Endodermal cell (in vitro differentiated cells): ENCODE measurements around the gene HPD. TPM values are rescaled to one million over a fixed set of nuclear protein-coding genes. Genes with fewer than 3 reads are reported as not detected.

Experiments
- DNase-seq: peaks from one replicate; pipeline ENCODE4 v3.0.0-alpha.2; 2017
- H3K27ac ChIP-seq: 2 replicates; pipeline ENCODE4 v1.5.1; 2013; ENCODE audit warnings: mild to moderate bottlenecking, low read depth, low read length, moderate library complexity
- H3K27me3 ChIP-seq: 2 replicates; pipeline ENCODE4 v1.6.1; 2013; ENCODE audit warnings: mild to moderate bottlenecking, low read length, moderate library complexity; ENCODE audit not compliant: insufficient read depth, control insufficient read depth, poor library complexity, severe bottlenecking
- H3K36me3 ChIP-seq: 2 replicates; pipeline ENCODE4 v1.7.0; 2013; ENCODE audit warnings: mild to moderate bottlenecking, low read length, moderate library complexity; ENCODE audit not compliant: control insufficient read depth, insufficient read depth
- H3K4me1 ChIP-seq: one replicate; pipeline ENCODE4 v1.7.0; 2013; ENCODE audit warnings: low read length; ENCODE audit not compliant: control insufficient read depth, insufficient read depth
- H3K4me3 ChIP-seq: 2 replicates; pipeline ENCODE4 v1.5.1; 2013; ENCODE audit warnings: mild to moderate bottlenecking, low read length, moderate library complexity
- H3K9ac ChIP-seq: 2 replicates; pipeline ENCODE4 v1.6.1; 2013; ENCODE audit warnings: mild to moderate bottlenecking, low read length, moderate library complexity; ENCODE audit not compliant: poor library complexity, severe bottlenecking; ENCODE audit errors: extremely low read depth
- H3K9me3 ChIP-seq: 2 replicates; pipeline ENCODE4 v1.6.1; 2013; ENCODE audit warnings: mild to moderate bottlenecking, low read length, moderate library complexity; ENCODE audit not compliant: control insufficient read depth
- H3K27ac Mint-ChIP-seq: 2 replicates; pipeline ENCODE4 v1.8.0; 2020; ENCODE audit warnings: mixed read lengths
- H3K27me3 Mint-ChIP-seq: 2 replicates; pipeline ENCODE4 v1.8.0; 2021; ENCODE audit warnings: mild to moderate bottlenecking, mixed read lengths; ENCODE audit not compliant: insufficient read depth
- H3K36me3 Mint-ChIP-seq: 2 replicates; pipeline ENCODE4 v1.8.0; 2020; ENCODE audit warnings: low read depth, mixed read lengths
- H3K4me1 Mint-ChIP-seq: 2 replicates; pipeline ENCODE4 v1.8.0; 2020; ENCODE audit warnings: mixed read lengths
- H3K4me3 Mint-ChIP-seq: 2 replicates; pipeline ENCODE4 v1.8.0; 2020; ENCODE audit warnings: mild to moderate bottlenecking, moderate library complexity, mixed read lengths
- H3K9me3 Mint-ChIP-seq: 2 replicates; pipeline ENCODE4 v1.8.0; 2020; ENCODE audit warnings: mild to moderate bottlenecking, mixed read lengths
- CTCF ChIP-seq: fragments of 200-600 bp; sonication (generic); conservative IDR thresholded peaks from 2 replicates; pipeline ENCODE4 v1.5.0; 2021; ENCODE audit warnings: antibody characterized with exemption, mild to moderate bottlenecking
- WGBS, 2 experiments: methylation state at CpG; one replicate each; pipeline versions ENCODE4 v1.1.5 to v1.1.7; 2013; ENCODE audit warnings: missing lambda C conversion rate in 2 of 2, mixed read lengths in 1 of 2; ENCODE audit not compliant: insufficient coverage in 1 of 2, insufficient read length in 1 of 2; 5-methylcytosine and 5-hydroxymethylcytosine counted together
- total RNA-seq, 2 donors: library from RNA; stranded (reverse); fragmentation: NEBNext Ultra II Directional in 1 of 2; extraction: Animal tissue kit (Norgen Biotek cat#: 25700) in 1 of 2; gene quantifications; 2 replicates in 1 of 2; 3 replicates in 1 of 2; pipeline ENCODE4 v1.2.1, GENCODE V29; 2021

HPD gene
- total RNA-seq, 2 donors from 2014 or later = 0.55 to 0.71 TPM

GRCh38 chr12:121797937-121798786 is 60.5 kb downstream of the HPD start:
- peak; percentile 89 for DNase-seq
- peaks cover 16% of the 10 kb centered on the region for H3K4me1 ChIP-seq
- H3K4me3 ChIP-seq = peak overlapping the region; percentile 84
- H3K4me1 Mint-ChIP-seq = peaks cover 32% of the 10 kb centered on the region
- TF ChIP-seq CTCF = no peak
- H3K27ac ChIP-seq = peak overlapping the region; percentile 59
- H3K36me3 Mint-ChIP-seq = peaks cover 20% of the 10 kb centered on the region
- H3K27me3 Mint-ChIP-seq = no peaks in the 10 kb centered on the region
- peak overlapping the region; percentile 88 for H3K27ac Mint-ChIP-seq
- peaks cover 19% of the 10 kb centered on the region for H3K36me3 ChIP-seq
- peak overlapping the region; percentile 71 for H3K9ac ChIP-seq
- WGBS, 2 experiments = 40 to 62% methylated on average over 4 to 19 of the region's 19 CpGs
- no peaks in the 10 kb centered on the region for H3K9me3 ChIP-seq
- no peaks in the 10 kb centered on the region for H3K27me3 ChIP-seq
- peak overlapping the region; percentile 73 for H3K4me3 Mint-ChIP-seq
- no peaks in the 10 kb centered on the region for H3K9me3 Mint-ChIP-seq

GRCh38 chr12:121796855-121797751 is 61.6 kb downstream of the HPD start:
- Histone ChIP-seq H3K36me3 (peaks cover 19% of the 10 kb centered on the region), H3K4me3 (peak overlapping the region; percentile 84), H3K27ac (no peak overlapping the region), H3K9me3 (no peaks in the 10 kb centered on the region), H3K4me1 (peaks cover 20% of the 10 kb centered on the region), H3K27me3 (no peaks in the 10 kb centered on the region), H3K9ac (no peak overlapping the region)
- no peaks in the 10 kb centered on the region for H3K9me3 Mint-ChIP-seq
- H3K36me3 Mint-ChIP-seq = peaks cover 20% of the 10 kb centered on the region
- H3K27ac Mint-ChIP-seq = peak overlapping the region; percentile 66
- peak overlapping the region; percentile 73 for H3K4me3 Mint-ChIP-seq
- H3K27me3 Mint-ChIP-seq = peaks cover 1% of the 10 kb centered on the region
- 36 to 79% methylated on average over 13 to 39 of the region's 39 CpGs for WGBS, 2 experiments
- DNase-seq = peak; percentile 98
- TF ChIP-seq CTCF = peak; percentile 58
- H3K4me1 Mint-ChIP-seq = peaks cover 37% of the 10 kb centered on the region
